Measurements from ENCODE around the gene C2CD4D. TPM values are rescaled to one million over a fixed set of nuclear protein-coding genes. Genes with fewer than 3 reads are reported as not detected.

The C2CD4D gene
- total RNA-seq, 1 donor from 2014 or later: not detected

GRCh38 chr1:151790940-151791651 is 48.5 kb downstream of the C2CD4D start:
- intact Hi-C loops (cut with DNase I): no loop called here

GRCh38 chr1:151790071-151790939 is 49.3 kb downstream of the C2CD4D start, which contains the start of gene TDRKH:
Gene TDRKH, minus strand, starts transcription at chr1:151790500. Its CDS starts 7,478 bp downstream, at chr1:151783022.
- intact Hi-C loops (cut with DNase I): no loop called here
- peak within 1 kb of the TSS; percentile 48 for H3K27ac ChIP-seq
- no peaks in the 10 kb centered on the region for H3K9me3 ChIP-seq
- peak in 1 of 2 donors; percentile 99 for DNase-seq (ENCODE audit: extremely low spot score in 2 of 2)
- TF ChIP-seq POLR2AphosphoS5 (IDR thresholded peaks at IDR 0.05; ENCODE audit: insufficient read depth in 1 of 2, low read depth in 1 of 2): peak; percentile 76 to 93
- peak in 1 of 2 donors; percentile 29 for TF ChIP-seq POLR2A (IDR thresholded peaks at IDR 0.05)
- no peak for TF ChIP-seq CTCF (IDR thresholded peaks at IDR 0.05)
- H3K27me3 ChIP-seq: no peaks in the 10 kb centered on the region
- peak within 1 kb of the TSS; percentile 67 to 68 for H3K4me3 ChIP-seq
- H3K4me1 ChIP-seq: peaks cover 12% of the 10 kb centered on the region
- H3K36me3 ChIP-seq: no peaks in the 10 kb centered on the region

More at GRCh38 chr1:151790940-151791651, 48.5 kb downstream of the C2CD4D start:
- H3K4me1 ChIP-seq: peaks cover 12% of the 10 kb centered on the region
- no peak for DNase-seq (ENCODE audit: extremely low spot score in 2 of 2)
- no peaks in the 10 kb centered on the region for H3K27me3 ChIP-seq
- peak overlapping the region; percentile 48 for H3K27ac ChIP-seq
- no peaks in the 10 kb centered on the region for H3K36me3 ChIP-seq
- H3K9me3 ChIP-seq: no peaks in the 10 kb centered on the region
- TF ChIP-seq POLR2A (IDR thresholded peaks at IDR 0.05): no peak
- H3K4me3 ChIP-seq: peak overlapping the region; percentile 67 to 68

Small RNA genes within 50 kb of the gene (small RNA-seq; reads per million reads assigned to genes)
- gene RF00019: not detected

Other genes starting within 250 kb of the C2CD4D start
- 50.6 TPM for gene SNX27, start 227.8 kb downstream of the C2CD4D start, total RNA-seq
- 0.25 TPM for gene CELF3, start 123.0 kb downstream of the C2CD4D start, total RNA-seq
- gene RIIAD1, start 118.3 kb downstream of the C2CD4D start, total RNA-seq: not detected
- gene MRPL9, start 76.3 kb downstream of the C2CD4D start, total RNA-seq: 34.1 TPM
- gene TDRKH, start 49.3 kb downstream of the C2CD4D start, total RNA-seq: 5.2 TPM
- 0.98 TPM for gene LINGO4, start 34.4 kb downstream of the C2CD4D start, total RNA-seq
- 8.1 TPM for gene RORC, start 8.0 kb downstream of the C2CD4D start, total RNA-seq
- gene THEM5, start 13.9 kb upstream of the C2CD4D start, total RNA-seq: 0.98 TPM
- gene THEM4, start 69.7 kb upstream of the C2CD4D start, total RNA-seq: 26.8 TPM
- 176 TPM for gene S100A10, start 154.0 kb upstream of the C2CD4D start, total RNA-seq
- gene S100A11, start 197.2 kb upstream of the C2CD4D start, total RNA-seq: 559 TPM
- not detected for gene TCHHL1, start 249.2 kb upstream of the C2CD4D start, total RNA-seq